ENCODE data around the gene STXBP6. TPM values are rescaled to one million over a fixed set of nuclear protein-coding genes. Genes with fewer than 3 reads are reported as not detected.

STXBP6 gene
- total and polyA plus RNA-seq, 7 experiments from 2014 or later: not detected

GRCh38 chr14:24904533-24904932 is 145.4 kb downstream of the STXBP6 start:
- H3K4me3 Mint-ChIP-seq: no peak overlapping the region
- H3K36me3 Mint-ChIP-seq: no peaks in the 10 kb centered on the region
- DNase-seq (no peak), ATAC-seq (no peak)
- peaks cover 11 to 28% (median 20%) of the 10 kb centered on the region in 5 donors for H3K27me3 Mint-ChIP-seq
- no peak overlapping the region for H3K27ac Mint-ChIP-seq
- H3K27ac ChIP-seq (ENCODE audit: low read depth, low read length): no peak overlapping the region
- peaks cover 0 to 4% (median 0%) of the 10 kb centered on the region in 7 donors for H3K4me1 Mint-ChIP-seq
- H3K36me3 ChIP-seq (ENCODE audit: control insufficient read depth in 2 of 3, insufficient read depth in 3 of 3, low read length in 3 of 3): no peaks in the 10 kb centered on the region
- peaks cover 0 to 3% (median 0%) of the 10 kb centered on the region in 11 donors for H3K9me3 Mint-ChIP-seq
- H3K9me3 ChIP-seq (ENCODE audit: control insufficient read depth in 2 of 3, low read length in 3 of 3): no peaks in the 10 kb centered on the region
- H3K4me1 ChIP-seq (ENCODE audit: control insufficient read depth in 2 of 2, insufficient read depth in 2 of 2, low read length in 2 of 2): no peaks in the 10 kb centered on the region
- peaks cover 0 to 3% of the 10 kb centered on the region in 2 donors for H3K27me3 ChIP-seq (ENCODE audit: control insufficient read depth in 2 of 2, insufficient read depth in 2 of 2, low read length in 2 of 2)
- POLR2A ChIA-PET: no interaction called here
- intact Hi-C loops (cut with micrococcal nuclease): no loop called here
- CTCF ChIA-PET: no interaction called here
- H3K4me3 ChIP-seq (ENCODE audit: low read length): no peak overlapping the region

- no peaks in the 10 kb centered on the region for H3K36me3 Mint-ChIP-seq
- intact Hi-C loops (cut with micrococcal nuclease): no loop called here
- Histone ChIP-seq H3K27me3 (ENCODE audit: control insufficient read depth in 2 of 2, insufficient read depth in 2 of 2, low read length in 2 of 2) (peaks cover 0 to 3% of the 10 kb centered on the region in 2 donors), H3K4me1 (ENCODE audit: control insufficient read depth in 2 of 2, insufficient read depth in 2 of 2, low read length in 2 of 2) (no peaks in the 10 kb centered on the region), H3K4me3 (ENCODE audit: low read length) (no peak overlapping the region), H3K9me3 (ENCODE audit: control insufficient read depth in 2 of 3, low read length in 3 of 3) (no peaks in the 10 kb centered on the region), H3K27ac (ENCODE audit: low read depth, low read length) (no peak overlapping the region), H3K36me3 (ENCODE audit: control insufficient read depth in 2 of 3, insufficient read depth in 3 of 3, low read length in 3 of 3) (no peaks in the 10 kb centered on the region)
- H3K27me3 Mint-ChIP-seq: peaks cover 8 to 21% (median 20%) of the 10 kb centered on the region in 5 donors
- H3K4me1 Mint-ChIP-seq: peaks cover 0 to 4% (median 0%) of the 10 kb centered on the region in 7 donors
- ATAC-seq: no peak
- no peak overlapping the region for H3K4me3 Mint-ChIP-seq
- H3K27ac Mint-ChIP-seq: no peak overlapping the region
- POLR2A ChIA-PET: no interaction called here
- DNase-seq: no peak
- H3K9me3 Mint-ChIP-seq: peaks cover 0 to 3% (median 0%) of the 10 kb centered on the region in 11 donors
- CTCF ChIA-PET: no interaction called here
Observed at GRCh38 chr14:24903337-24903736, 146.6 kb downstream of the STXBP6 start.

- no peak for ATAC-seq
- no peak overlapping the region for H3K27ac Mint-ChIP-seq
- POLR2A ChIA-PET: no interaction called here
- H3K27me3 Mint-ChIP-seq: peaks cover 11 to 21% (median 16%) of the 10 kb centered on the region in 5 donors
- no peaks in the 10 kb centered on the region for H3K9me3 ChIP-seq (ENCODE audit: control insufficient read depth in 2 of 3, low read length in 3 of 3)
- H3K36me3 ChIP-seq (ENCODE audit: control insufficient read depth in 2 of 3, insufficient read depth in 3 of 3, low read length in 3 of 3): no peaks in the 10 kb centered on the region
- no peak overlapping the region for H3K27ac ChIP-seq (ENCODE audit: low read depth, low read length)
- DNase-seq: no peak
- no peak overlapping the region for H3K4me3 Mint-ChIP-seq
- no peaks in the 10 kb centered on the region for H3K4me1 Mint-ChIP-seq
- H3K27me3 ChIP-seq (ENCODE audit: control insufficient read depth in 2 of 2, insufficient read depth in 2 of 2, low read length in 2 of 2): peaks cover 0 to 3% of the 10 kb centered on the region in 2 donors
- H3K4me1 ChIP-seq (ENCODE audit: control insufficient read depth in 2 of 2, insufficient read depth in 2 of 2, low read length in 2 of 2): no peaks in the 10 kb centered on the region
- no peaks in the 10 kb centered on the region for H3K36me3 Mint-ChIP-seq
- H3K4me3 ChIP-seq (ENCODE audit: low read length): no peak overlapping the region
- intact Hi-C loops (cut with micrococcal nuclease): no loop called here
- peaks cover 0 to 3% (median 0%) of the 10 kb centered on the region in 11 donors for H3K9me3 Mint-ChIP-seq
- CTCF ChIA-PET: no interaction called here
Observed at GRCh38 chr14:24900269-24901100, 149.5 kb downstream of the STXBP6 start.

GRCh38 chr14:24897793-24898192 is 152.2 kb downstream of the STXBP6 start:
- Histone ChIP-seq H3K27me3 (ENCODE audit: control insufficient read depth in 2 of 2, insufficient read depth in 2 of 2, low read length in 2 of 2) (peaks cover 0 to 6% of the 10 kb centered on the region in 2 donors), H3K36me3 (ENCODE audit: control insufficient read depth in 2 of 3, insufficient read depth in 3 of 3, low read length in 3 of 3) (no peaks in the 10 kb centered on the region), H3K9me3 (ENCODE audit: control insufficient read depth in 2 of 3, low read length in 3 of 3) (no peaks in the 10 kb centered on the region), H3K4me3 (ENCODE audit: low read length) (no peak overlapping the region), H3K4me1 (ENCODE audit: control insufficient read depth in 2 of 2, insufficient read depth in 2 of 2, low read length in 2 of 2) (no peaks in the 10 kb centered on the region), H3K27ac (ENCODE audit: low read depth, low read length) (no peak overlapping the region)
- POLR2A ChIA-PET: no interaction called here
- Mint-ChIP-seq H3K27ac (no peak overlapping the region), H3K9me3 (peaks cover 0 to 4% (median 0%) of the 10 kb centered on the region in 11 donors), H3K4me3 (no peak overlapping the region), H3K4me1 (no peaks in the 10 kb centered on the region), H3K27me3 (peaks cover 10 to 19% (median 16%) of the 10 kb centered on the region in 5 donors), H3K36me3 (no peaks in the 10 kb centered on the region)
- intact Hi-C loops (cut with micrococcal nuclease): no loop called here
- CTCF ChIA-PET: no interaction called here
- no peak for ATAC-seq
- no peak for DNase-seq

GRCh38 chr14:24895622-24896021 is 154.3 kb downstream of the STXBP6 start:
- H3K36me3 Mint-ChIP-seq: no peaks in the 10 kb centered on the region
- Histone ChIP-seq H3K36me3 (ENCODE audit: control insufficient read depth in 2 of 3, insufficient read depth in 3 of 3, low read length in 3 of 3) (no peaks in the 10 kb centered on the region), H3K9me3 (ENCODE audit: control insufficient read depth in 2 of 3, low read length in 3 of 3) (peaks cover 0 to 6% (median 0%) of the 10 kb centered on the region in 3 experiments), H3K27me3 (ENCODE audit: control insufficient read depth in 2 of 2, insufficient read depth in 2 of 2, low read length in 2 of 2) (peaks cover 0 to 5% of the 10 kb centered on the region in 2 donors), H3K4me1 (ENCODE audit: control insufficient read depth in 2 of 2, insufficient read depth in 2 of 2, low read length in 2 of 2) (no peaks in the 10 kb centered on the region), H3K27ac (ENCODE audit: low read depth, low read length) (no peak overlapping the region), H3K4me3 (ENCODE audit: low read length) (no peak overlapping the region)
- DNase-seq (no peak), ATAC-seq (no peak)
- intact Hi-C loops (cut with micrococcal nuclease): no loop called here
- POLR2A ChIA-PET: no interaction called here
- H3K27ac Mint-ChIP-seq: no peak overlapping the region
- peaks cover 4 to 32% (median 24%) of the 10 kb centered on the region in 5 donors for H3K27me3 Mint-ChIP-seq
- CTCF ChIA-PET: no interaction called here
- H3K4me1 Mint-ChIP-seq: peaks cover 0 to 2% (median 0%) of the 10 kb centered on the region in 7 donors
- H3K4me3 Mint-ChIP-seq: no peak overlapping the region
- H3K9me3 Mint-ChIP-seq: peaks cover 0 to 10% (median 3%) of the 10 kb centered on the region in 11 donors

GRCh38 chr14:24895243-24895583 is 154.7 kb downstream of the STXBP6 start:
- ATAC-seq (no peak), DNase-seq (no peak)
- ChIA-PET CTCF (no interaction called here), POLR2A (no interaction called here)
- Histone ChIP-seq H3K9me3 (ENCODE audit: control insufficient read depth in 2 of 3, low read length in 3 of 3) (peaks cover 0 to 6% (median 0%) of the 10 kb centered on the region in 3 experiments), H3K27me3 (ENCODE audit: control insufficient read depth in 2 of 2, insufficient read depth in 2 of 2, low read length in 2 of 2) (peaks cover 0 to 3% of the 10 kb centered on the region in 2 donors), H3K4me3 (ENCODE audit: low read length) (no peak overlapping the region), H3K4me1 (ENCODE audit: control insufficient read depth in 2 of 2, insufficient read depth in 2 of 2, low read length in 2 of 2) (no peaks in the 10 kb centered on the region), H3K27ac (ENCODE audit: low read depth, low read length) (no peak overlapping the region), H3K36me3 (ENCODE audit: control insufficient read depth in 2 of 3, insufficient read depth in 3 of 3, low read length in 3 of 3) (no peaks in the 10 kb centered on the region)
- intact Hi-C loops (cut with micrococcal nuclease): no loop called here
- Mint-ChIP-seq H3K36me3 (no peaks in the 10 kb centered on the region), H3K27ac (no peak overlapping the region), H3K4me3 (no peak overlapping the region), H3K27me3 (peaks cover 2 to 35% (median 20%) of the 10 kb centered on the region in 5 donors), H3K9me3 (peaks cover 0 to 14% (median 7%) of the 10 kb centered on the region in 11 donors), H3K4me1 (peaks cover 0 to 2% (median 0%) of the 10 kb centered on the region in 7 donors)
